ENCODE results near the gene AUTS2. TPM values are rescaled to one million over a fixed set of nuclear protein-coding genes. Genes with fewer than 3 reads are reported as not detected.

AUTS2 gene
- polyA plus RNA-seq, 1 donor from 2014 or later: 97.3 TPM

GRCh38 chr7:70131817-70132216 lies 533.5 kb downstream of the AUTS2 start:
- Histone ChIP-seq H3K27ac (ENCODE audit: low read length) (peak overlapping the region; percentile 49), H3K9me2 (ENCODE audit: insufficient read depth, low read length) (no peaks in the 10 kb centered on the region), H3K4me3 (ENCODE audit: low read length) (peak overlapping the region; percentile 34)

DNA sequence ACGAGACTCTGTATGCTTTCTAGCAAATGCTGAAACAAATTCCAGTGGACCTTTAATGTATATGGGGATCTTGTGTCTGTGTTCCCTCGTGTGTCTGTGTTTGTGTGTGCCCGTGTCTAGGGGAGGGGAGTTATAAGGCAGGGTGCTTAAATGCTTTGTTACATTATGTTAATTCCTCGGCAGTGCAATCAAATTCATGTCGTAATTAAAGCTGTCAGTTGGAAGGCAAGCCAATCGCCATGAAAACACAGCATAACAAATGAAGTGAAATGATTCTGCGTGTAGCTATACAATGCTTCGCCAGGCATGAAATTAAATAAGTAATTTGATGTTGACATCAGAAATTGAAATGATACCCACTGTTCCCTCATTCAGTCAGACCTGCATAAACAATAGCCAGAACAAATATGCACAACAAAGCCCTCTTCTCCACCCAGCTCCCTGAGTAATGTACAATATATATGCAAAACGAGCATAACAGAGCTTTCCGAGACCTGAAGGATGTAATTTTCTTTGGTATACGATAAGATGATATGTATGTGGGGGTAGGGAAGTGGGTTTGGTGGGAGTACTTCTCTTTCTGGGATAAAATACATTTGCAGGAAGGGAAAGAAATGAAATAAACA lies 534.1 kb downstream of the AUTS2 start:
- Histone ChIP-seq H3K4me2 (ENCODE audit: low read length) (peak overlapping the region; percentile 29), H3K27ac (ENCODE audit: low read length) (peak overlapping the region; percentile 49), H3F3A (ENCODE audit: insufficient read depth, low read length, poor library complexity, severe bottlenecking) (peaks cover 11% of the 10 kb centered on the region), H3K9me3 (ENCODE audit: low read length) (no peaks in the 10 kb centered on the region), H3K27me3 (ENCODE audit: insufficient read depth, low read depth, low read length) (no peaks in the 10 kb centered on the region), H3K9me2 (ENCODE audit: insufficient read depth, low read length) (no peaks in the 10 kb centered on the region), H3K9ac (ENCODE audit: low read length) (peak overlapping the region; percentile 34), H3K79me2 (replicated peaks; ENCODE audit: insufficient read depth, low read length) (no peaks in the 10 kb centered on the region), H2AFZ (ENCODE audit: low read depth, low read length) (no peak overlapping the region), H3K36me3 (ENCODE audit: insufficient read depth, low read length) (no peaks in the 10 kb centered on the region), H3K4me3 (ENCODE audit: low read length) (peak overlapping the region; percentile 34), H4K20me1 (ENCODE audit: insufficient read depth) (no peaks in the 10 kb centered on the region)
- TF ChIP-seq EP300 (conservative IDR thresholded peaks at IDR 0.05; ENCODE audit: poor library complexity, severe bottlenecking) (no peak), RAD21 (conservative IDR thresholded peaks at IDR 0.05) (no peak), POLR2AphosphoS5 (IDR thresholded peaks at IDR 0.05) (no peak), SMC3 (conservative IDR thresholded peaks at IDR 0.05; ENCODE audit: poor library complexity) (no peak), TAF1 (IDR thresholded peaks at IDR 0.05; ENCODE audit: low read depth) (no peak), EZH2 (IDR thresholded peaks at IDR 0.05; ENCODE audit: borderline replicate concordance, insufficient read depth, low read length, poor library complexity, severe bottlenecking) (no peak)
- TF ChIP-seq, protein P1, sequence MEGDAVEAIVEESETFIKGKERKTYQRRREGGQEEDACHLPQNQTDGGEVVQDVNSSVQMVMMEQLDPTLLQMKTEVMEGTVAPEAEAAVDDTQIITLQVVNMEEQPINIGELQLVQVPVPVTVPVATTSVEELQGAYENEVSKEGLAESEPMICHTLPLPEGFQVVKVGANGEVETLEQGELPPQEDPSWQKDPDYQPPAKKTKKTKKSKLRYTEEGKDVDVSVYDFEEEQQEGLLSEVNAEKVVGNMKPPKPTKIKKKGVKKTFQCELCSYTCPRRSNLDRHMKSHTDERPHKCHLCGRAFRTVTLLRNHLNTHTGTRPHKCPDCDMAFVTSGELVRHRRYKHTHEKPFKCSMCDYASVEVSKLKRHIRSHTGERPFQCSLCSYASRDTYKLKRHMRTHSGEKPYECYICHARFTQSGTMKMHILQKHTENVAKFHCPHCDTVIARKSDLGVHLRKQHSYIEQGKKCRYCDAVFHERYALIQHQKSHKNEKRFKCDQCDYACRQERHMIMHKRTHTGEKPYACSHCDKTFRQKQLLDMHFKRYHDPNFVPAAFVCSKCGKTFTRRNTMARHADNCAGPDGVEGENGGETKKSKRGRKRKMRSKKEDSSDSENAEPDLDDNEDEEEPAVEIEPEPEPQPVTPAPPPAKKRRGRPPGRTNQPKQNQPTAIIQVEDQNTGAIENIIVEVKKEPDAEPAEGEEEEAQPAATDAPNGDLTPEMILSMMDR (IDR thresholded peaks at IDR 0.05; ENCODE audit: poor library complexity, severe bottlenecking): no peak
- TF ChIP-seq, protein P2, sequence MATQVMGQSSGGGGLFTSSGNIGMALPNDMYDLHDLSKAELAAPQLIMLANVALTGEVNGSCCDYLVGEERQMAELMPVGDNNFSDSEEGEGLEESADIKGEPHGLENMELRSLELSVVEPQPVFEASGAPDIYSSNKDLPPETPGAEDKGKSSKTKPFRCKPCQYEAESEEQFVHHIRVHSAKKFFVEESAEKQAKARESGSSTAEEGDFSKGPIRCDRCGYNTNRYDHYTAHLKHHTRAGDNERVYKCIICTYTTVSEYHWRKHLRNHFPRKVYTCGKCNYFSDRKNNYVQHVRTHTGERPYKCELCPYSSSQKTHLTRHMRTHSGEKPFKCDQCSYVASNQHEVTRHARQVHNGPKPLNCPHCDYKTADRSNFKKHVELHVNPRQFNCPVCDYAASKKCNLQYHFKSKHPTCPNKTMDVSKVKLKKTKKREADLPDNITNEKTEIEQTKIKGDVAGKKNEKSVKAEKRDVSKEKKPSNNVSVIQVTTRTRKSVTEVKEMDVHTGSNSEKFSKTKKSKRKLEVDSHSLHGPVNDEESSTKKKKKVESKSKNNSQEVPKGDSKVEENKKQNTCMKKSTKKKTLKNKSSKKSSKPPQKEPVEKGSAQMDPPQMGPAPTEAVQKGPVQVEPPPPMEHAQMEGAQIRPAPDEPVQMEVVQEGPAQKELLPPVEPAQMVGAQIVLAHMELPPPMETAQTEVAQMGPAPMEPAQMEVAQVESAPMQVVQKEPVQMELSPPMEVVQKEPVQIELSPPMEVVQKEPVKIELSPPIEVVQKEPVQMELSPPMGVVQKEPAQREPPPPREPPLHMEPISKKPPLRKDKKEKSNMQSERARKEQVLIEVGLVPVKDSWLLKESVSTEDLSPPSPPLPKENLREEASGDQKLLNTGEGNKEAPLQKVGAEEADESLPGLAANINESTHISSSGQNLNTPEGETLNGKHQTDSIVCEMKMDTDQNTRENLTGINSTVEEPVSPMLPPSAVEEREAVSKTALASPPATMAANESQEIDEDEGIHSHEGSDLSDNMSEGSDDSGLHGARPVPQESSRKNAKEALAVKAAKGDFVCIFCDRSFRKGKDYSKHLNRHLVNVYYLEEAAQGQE (IDR thresholded peaks at IDR 0.05; ENCODE audit: borderline replicate concordance): no peak

More at GRCh38 chr7:70131817-70132216, 533.5 kb downstream of the AUTS2 start:
- H3K4me2 ChIP-seq (ENCODE audit: low read length): no peak overlapping the region
- no peaks in the 10 kb centered on the region for H3K9me3 ChIP-seq (ENCODE audit: low read length)
- no peaks in the 10 kb centered on the region for H3K36me3 ChIP-seq (ENCODE audit: insufficient read depth, low read length)
- H3K9ac ChIP-seq (ENCODE audit: low read length): peak overlapping the region; percentile 34
- H3F3A ChIP-seq (ENCODE audit: insufficient read depth, low read length, poor library complexity, severe bottlenecking): peaks cover 11% of the 10 kb centered on the region
- no peaks in the 10 kb centered on the region for H4K20me1 ChIP-seq (ENCODE audit: insufficient read depth)
- no peaks in the 10 kb centered on the region for H3K27me3 ChIP-seq (ENCODE audit: insufficient read depth, low read depth, low read length)
- no peak for TF ChIP-seq RAD21 (conservative IDR thresholded peaks at IDR 0.05)
- no peak overlapping the region for H2AFZ ChIP-seq (ENCODE audit: low read depth, low read length)
- no peaks in the 10 kb centered on the region for H3K79me2 ChIP-seq (replicated peaks; ENCODE audit: insufficient read depth, low read length)
